Measurements from ENCODE around the gene MANEA. TPM values are rescaled to one million over a fixed set of nuclear protein-coding genes. Genes with fewer than 3 reads are reported as not detected.
"Not testable (repeated sequence)": the region's sequence is repeated elsewhere in the genome, so short reads cannot be mapped to it uniquely, and the experiment has no call there.

MANEA gene
- total RNA-seq, 1 experiment from 2014 or later = 19.2 TPM

GRCh38 chr6:95581073-95581472 is 3.7 kb downstream of the MANEA start:
- CTCF ChIA-PET = no interaction called here
- H3K27me3 ChIP-seq (replicated peaks; ENCODE audit: insufficient read depth, low read depth, low read length, poor library complexity) = no peaks in the 10 kb centered on the region
- POLR2A ChIA-PET (ENCODE audit: low non-redundant PET) = interaction anchor here (0.6 kb wide), 1 partner anchor 34 kb away, joined by 4 read pairs; no protein-coding TSS in a partner anchor
- peaks cover 12% of the 10 kb centered on the region for H3K4me1 ChIP-seq (ENCODE audit: insufficient read depth, low read length, poor library complexity, severe bottlenecking)
- no peak for DNase-seq (ENCODE audit: low spot score)
- intact Hi-C loops (cut with micrococcal nuclease; ENCODE audit: unreplicated experiment) = no loop called here
- no peak overlapping the region for H3K27ac ChIP-seq (ENCODE audit: low read depth, low read length, poor library complexity, severe bottlenecking)
- BruUV-seq (replicated peaks) = no TSS peak
- peaks cover 5% of the 10 kb centered on the region for H3K36me3 ChIP-seq (ENCODE audit: insufficient read depth, low read length, poor library complexity, severe bottlenecking)
- peaks cover 5% of the 10 kb centered on the region for H3K9me3 ChIP-seq (ENCODE audit: low read depth, low read length, poor library complexity, severe bottlenecking)
- TF ChIP-seq EZH2 (IDR thresholded peaks at IDR 0.05; ENCODE audit: borderline replicate concordance, low read depth, low read length, poor library complexity, severe bottlenecking) (no peak), CTCF (conservative IDR thresholded peaks at IDR 0.05; ENCODE audit: low read depth, low read length) (no peak)
- H3K4me3 ChIP-seq (ENCODE audit: low read depth, low read length, poor library complexity, severe bottlenecking) = no peak overlapping the region

- H3K27ac ChIP-seq (ENCODE audit: low read depth, low read length, poor library complexity, severe bottlenecking); CTCF ChIA-PET; BruUV-seq (replicated peaks); POLR2A ChIA-PET (ENCODE audit: low non-redundant PET); H3K36me3 ChIP-seq (ENCODE audit: insufficient read depth, low read length, poor library complexity, severe bottlenecking); DNase-seq (ENCODE audit: low spot score); H3K27me3 ChIP-seq (replicated peaks; ENCODE audit: insufficient read depth, low read depth, low read length, poor library complexity); H3K4me1 ChIP-seq (ENCODE audit: insufficient read depth, low read length, poor library complexity, severe bottlenecking); H3K4me3 ChIP-seq (ENCODE audit: low read depth, low read length, poor library complexity, severe bottlenecking); intact Hi-C loops (cut with micrococcal nuclease; ENCODE audit: unreplicated experiment); H3K9me3 ChIP-seq (ENCODE audit: low read depth, low read length, poor library complexity, severe bottlenecking): not testable (repeated sequence)
Observed at GRCh38 chr6:95584226-95584625, 6.9 kb downstream of the MANEA start.

GRCh38 chr6:95587989-95588388 is 10.7 kb downstream of the MANEA start:
- Histone ChIP-seq H3K27me3 (replicated peaks; ENCODE audit: insufficient read depth, low read depth, low read length, poor library complexity) (no peaks in the 10 kb centered on the region), H3K4me3 (ENCODE audit: low read depth, low read length, poor library complexity, severe bottlenecking) (no peak overlapping the region), H3K27ac (ENCODE audit: low read depth, low read length, poor library complexity, severe bottlenecking) (no peak overlapping the region), H3K36me3 (ENCODE audit: insufficient read depth, low read length, poor library complexity, severe bottlenecking) (peaks cover 8% of the 10 kb centered on the region), H3K9me3 (ENCODE audit: low read depth, low read length, poor library complexity, severe bottlenecking) (peaks cover 5% of the 10 kb centered on the region), H3K4me1 (ENCODE audit: insufficient read depth, low read length, poor library complexity, severe bottlenecking) (no peaks in the 10 kb centered on the region)
- ChIA-PET POLR2A (ENCODE audit: low non-redundant PET) (no interaction called here), CTCF (no interaction called here)
- no peak for DNase-seq (ENCODE audit: low spot score)
- no peak for TF ChIP-seq CTCF (conservative IDR thresholded peaks at IDR 0.05; ENCODE audit: low read depth, low read length)
- TF ChIP-seq EZH2 (IDR thresholded peaks at IDR 0.05; ENCODE audit: borderline replicate concordance, low read depth, low read length, poor library complexity, severe bottlenecking) = no peak
- BruUV-seq (replicated peaks) = no TSS peak
- intact Hi-C loops (cut with micrococcal nuclease; ENCODE audit: unreplicated experiment) = no loop called here

GRCh38 chr6:95589067-95589466 is 11.7 kb downstream of the MANEA start:
- Histone ChIP-seq H3K36me3 (ENCODE audit: insufficient read depth, low read length, poor library complexity, severe bottlenecking) (peaks cover 8% of the 10 kb centered on the region), H3K27ac (ENCODE audit: low read depth, low read length, poor library complexity, severe bottlenecking) (no peak overlapping the region), H3K27me3 (replicated peaks; ENCODE audit: insufficient read depth, low read depth, low read length, poor library complexity) (no peaks in the 10 kb centered on the region), H3K4me1 (ENCODE audit: insufficient read depth, low read length, poor library complexity, severe bottlenecking) (no peaks in the 10 kb centered on the region), H3K4me3 (ENCODE audit: low read depth, low read length, poor library complexity, severe bottlenecking) (no peak overlapping the region), H3K9me3 (ENCODE audit: low read depth, low read length, poor library complexity, severe bottlenecking) (peaks cover 5% of the 10 kb centered on the region)
- POLR2A ChIA-PET (ENCODE audit: low non-redundant PET) = no interaction called here
- intact Hi-C loops (cut with micrococcal nuclease; ENCODE audit: unreplicated experiment) = no loop called here
- CTCF ChIA-PET = no interaction called here
- no peak for DNase-seq (ENCODE audit: low spot score)
- BruUV-seq (replicated peaks) = no TSS peak
- no peak for TF ChIP-seq EZH2 (IDR thresholded peaks at IDR 0.05; ENCODE audit: borderline replicate concordance, low read depth, low read length, poor library complexity, severe bottlenecking)
- no peak for TF ChIP-seq CTCF (conservative IDR thresholded peaks at IDR 0.05; ENCODE audit: low read depth, low read length)
